Left colon (tissue), 2 donors: ENCODE results near the gene ADAR. TPM values are rescaled to one million over a fixed set of nuclear protein-coding genes. Genes with fewer than 3 reads are reported as not detected.
"Not testable (repeated sequence)": the region's sequence is repeated elsewhere in the genome, so short reads cannot be mapped to it uniquely, and the experiment has no call there.

Experiments
- ATAC-seq: fragments of 200-7000 bp; cut with Tn5 transposase; one replicate; pipeline ENCODE4 v1.9.1; 2020; ENCODE audit warnings: mild to moderate bottlenecking, moderate library complexity
- DNase-seq, 2 donors: peaks; one replicate each; pipeline ENCODE4 v3.0.0-alpha.2; 2020
- intact Hi-C, 2 donors: fragments of 100-400 bp; cut with DNase I in 1 of 2; cut with micrococcal nuclease in 1 of 2; formaldehyde crosslinking; loops; one replicate each; pipeline versions ENCODE4 v1.11.2 to v1.14.0; 2022; cut with DNase I, micrococcal nuclease
- long read RNA-seq: library from polyadenylated mRNA; unstranded; transcript quantifications from one replicate; pipeline ENCODE4 v2.0.0, GENCODE V29; 2021
- total RNA-seq, 2 donors: library from RNA; stranded (reverse); fragmentation: NEBNext Ultra II Directional; extraction: Animal tissue kit (Norgen Biotek cat#: 25700); gene quantifications; one replicate each; pipeline ENCODE4 v1.2.1, GENCODE V29; 2021
- donor health status: DM: no; HTN: no; CAD: no.
- donor health status: DM: yes; HTN: yes; CAD: no.

The ADAR gene
- total RNA-seq: 100 to 1,000 TPM; 119 to 138 TPM
- long read RNA-seq, partial matches to known transcripts: 10 of 17 reads
- long read RNA-seq, other reads (novel, unspliced or antisense): 7 of 17 reads

- ATAC-seq: peak; percentile 94
- intact Hi-C loops: no loop called here
- peak; percentile 86 to 96 for DNase-seq
Measured at GRCh38 chr1:154607609-154608396, at the start of gene ADAR. TSS of gene ADAR (minus strand) at chr1:154608186. CDS start at chr1:154608006, 180 bp downstream.

GRCh38 chr1:154657556-154657955, 49.6 kb upstream of the ADAR start:
- intact Hi-C loops: no loop called here

DNA sequence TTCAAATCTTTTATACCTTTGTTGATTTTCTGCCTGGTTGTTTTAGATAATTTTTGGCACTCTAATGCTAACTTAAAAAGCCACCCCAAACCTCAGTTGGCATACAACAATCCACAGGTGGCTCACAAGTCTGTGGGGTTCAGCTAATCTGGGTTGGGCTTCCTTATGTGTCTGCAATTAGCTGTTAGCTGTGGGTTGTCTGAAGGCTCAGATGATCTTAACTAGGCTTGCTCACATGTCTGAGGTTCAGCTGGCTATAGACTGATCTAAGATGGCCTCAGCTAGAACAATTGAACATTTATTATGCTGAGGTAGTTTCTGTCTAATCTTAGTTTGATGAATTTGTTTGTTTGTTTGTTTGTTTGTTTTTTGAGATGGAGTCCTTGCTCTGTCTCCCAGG, 44.9 kb upstream of the ADAR start:
- DNase-seq (no peak), ATAC-seq (no peak)
- intact Hi-C loops: no loop called here

More at GRCh38 chr1:154657556-154657955, 49.6 kb upstream of the ADAR start:
- DNase-seq: no peak
- no peak for ATAC-seq

GRCh38 chr1:154644724-154645123, 36.7 kb upstream of the ADAR start:
- intact Hi-C loops: not testable (repeated sequence)

DNA sequence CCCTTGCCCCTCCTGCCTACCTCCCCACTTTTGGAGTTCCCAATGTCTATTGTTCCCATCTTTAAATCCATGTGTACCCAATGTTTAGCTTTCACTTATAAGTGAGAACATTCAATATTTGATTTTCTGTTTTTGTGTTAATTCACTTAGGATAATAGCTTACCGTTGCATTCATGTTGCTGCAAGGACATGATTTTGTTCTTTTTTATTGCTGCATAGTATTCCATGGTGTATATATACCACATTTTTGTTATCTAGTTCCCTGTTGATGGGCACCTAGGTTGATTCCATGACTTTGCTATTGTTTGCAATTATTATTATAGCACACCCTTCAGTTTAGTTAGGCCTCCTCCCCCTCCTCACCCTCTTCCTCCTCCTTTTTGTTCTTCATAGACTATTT, 33.5 kb upstream of the ADAR start:
- DNase-seq: no peak
- intact Hi-C loops: no loop called here
- ATAC-seq: no peak

More at GRCh38 chr1:154644724-154645123, 36.7 kb upstream of the ADAR start:
- not testable (repeated sequence) for ATAC-seq, DNase-seq

DNA sequence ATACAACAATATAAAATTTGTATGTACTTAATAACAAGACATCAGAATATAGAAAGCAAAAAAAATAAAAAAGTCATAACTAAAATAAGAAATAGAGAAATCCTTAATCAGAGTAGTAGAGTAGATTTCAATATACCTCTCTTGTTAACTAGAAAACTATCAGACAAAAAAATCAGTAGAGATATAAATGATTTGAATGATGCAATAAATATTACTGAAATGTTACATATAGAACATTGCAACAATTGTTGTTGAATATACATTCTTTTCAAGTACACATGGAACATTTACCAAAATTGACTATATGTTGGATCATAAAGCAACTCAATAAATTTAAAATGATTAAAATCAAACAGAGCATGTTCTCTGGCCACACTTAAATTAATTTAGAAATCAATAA, 31.9 kb upstream of the ADAR start:
- no peak for DNase-seq
- ATAC-seq: no peak
- intact Hi-C loops: no loop called here

DNA sequence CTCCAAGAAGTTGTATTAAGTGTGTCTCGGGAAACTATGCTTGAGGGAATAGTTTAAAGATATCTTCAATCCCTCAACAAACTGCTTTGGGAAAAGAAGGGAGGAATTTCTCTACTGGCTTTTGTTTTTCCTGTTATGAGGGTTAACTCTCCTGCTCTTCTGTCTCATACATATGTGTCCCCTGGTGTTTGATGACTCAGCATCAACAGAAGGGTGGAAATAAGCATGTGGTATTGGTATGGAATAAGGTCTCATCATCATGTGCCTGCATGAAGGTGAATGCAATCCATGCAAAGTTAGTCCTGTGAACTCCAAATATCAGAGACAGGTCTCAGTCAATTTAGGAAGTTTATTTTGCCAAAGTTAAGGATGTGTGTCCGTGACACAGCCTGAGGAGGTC, 27.2 kb upstream of the ADAR start:
- ATAC-seq (no peak), DNase-seq (no peak)
- intact Hi-C loops: no loop called here

GRCh38 chr1:154629675-154630073, 21.7 kb upstream of the ADAR start:
- intact Hi-C loops: no loop called here
- no peak for DNase-seq
- ATAC-seq: no peak

GRCh38 chr1:154629061-154629674, 21.2 kb upstream of the ADAR start:
- intact Hi-C loops: no loop called here
- no peak for DNase-seq
- no peak for ATAC-seq

DNA sequence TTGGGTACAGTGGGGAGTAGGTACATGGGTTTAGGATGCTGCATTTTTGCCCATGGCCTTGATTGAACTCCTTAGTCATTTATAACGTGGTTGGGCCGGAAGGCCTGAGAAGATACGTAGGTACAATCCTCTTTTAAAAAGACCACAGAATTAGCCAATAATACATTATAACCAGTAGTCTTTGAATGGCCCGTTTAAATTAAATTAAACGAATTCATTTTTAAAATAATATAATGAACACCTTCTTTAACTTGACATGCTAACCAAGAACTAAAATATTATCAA, 20.1 kb upstream of the ADAR start:
- ATAC-seq: peak; percentile 20
- intact Hi-C loops: no loop called here

DNA sequence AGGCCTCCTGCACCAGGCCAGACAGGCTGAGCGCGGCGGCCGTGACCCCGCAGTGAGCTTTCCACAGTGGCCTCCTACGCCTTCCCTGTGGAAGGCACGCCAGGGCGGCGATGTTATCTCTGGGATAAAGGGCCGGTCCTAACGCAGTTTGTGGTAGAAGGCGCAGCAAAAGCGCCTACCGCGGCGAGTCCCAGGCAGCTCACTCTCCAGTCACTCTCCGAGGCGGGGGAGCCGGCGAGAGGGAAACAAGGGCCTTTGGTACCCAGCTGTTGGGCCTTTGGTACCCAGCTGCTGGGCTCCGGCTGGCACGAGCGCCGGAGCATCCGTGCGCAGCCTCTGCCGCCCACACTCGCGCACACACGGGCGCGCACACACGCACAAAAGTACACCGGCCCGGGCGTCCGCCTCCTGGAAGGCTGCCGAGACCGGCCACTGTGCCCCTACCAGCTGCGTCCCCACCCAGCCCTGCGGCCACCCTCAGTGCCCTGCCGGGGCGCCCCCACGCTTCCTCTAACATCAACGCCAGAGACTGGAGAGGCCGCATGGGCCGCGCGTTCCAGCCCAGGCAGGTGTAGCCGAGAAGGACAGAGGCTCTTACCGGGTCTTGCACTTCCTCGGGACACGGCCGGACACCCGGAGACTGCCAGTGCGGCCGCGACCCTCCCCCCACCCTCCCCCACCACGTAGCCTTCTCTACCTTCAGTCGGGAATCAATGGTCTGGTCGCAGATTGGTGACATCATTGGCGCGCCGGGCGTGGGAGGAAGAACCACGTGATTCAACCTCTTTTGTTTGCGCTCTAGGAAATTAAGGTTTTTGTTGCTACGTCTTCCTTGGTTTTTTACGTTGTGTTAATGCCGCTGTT, 19.5 kb upstream of the ADAR start:
- intact Hi-C loops: no loop called here
- peak; percentile 90 for ATAC-seq

More for the DNA sequence above, 20.1 kb upstream of the ADAR start:
- DNase-seq: no peak

GRCh38 chr1:154626456-154627256, 18.7 kb upstream of the ADAR start:
- intact Hi-C loops: no loop called here
- ATAC-seq (peak; percentile 15), DNase-seq (peak in 1 of 2 donors; percentile 9)

More for the DNA sequence above, 19.5 kb upstream of the ADAR start:
- DNase-seq: peak; percentile 91 to 96

GRCh38 chr1:154624746-154625643, 17.0 kb upstream of the ADAR start:
- intact Hi-C loops: no loop called here
- DNase-seq (no peak), ATAC-seq (no peak)

GRCh38 chr1:154623358-154623757, 15.4 kb upstream of the ADAR start:
- intact Hi-C loops: no loop called here
- DNase-seq (no peak), ATAC-seq (peak; percentile 28)

DNA sequence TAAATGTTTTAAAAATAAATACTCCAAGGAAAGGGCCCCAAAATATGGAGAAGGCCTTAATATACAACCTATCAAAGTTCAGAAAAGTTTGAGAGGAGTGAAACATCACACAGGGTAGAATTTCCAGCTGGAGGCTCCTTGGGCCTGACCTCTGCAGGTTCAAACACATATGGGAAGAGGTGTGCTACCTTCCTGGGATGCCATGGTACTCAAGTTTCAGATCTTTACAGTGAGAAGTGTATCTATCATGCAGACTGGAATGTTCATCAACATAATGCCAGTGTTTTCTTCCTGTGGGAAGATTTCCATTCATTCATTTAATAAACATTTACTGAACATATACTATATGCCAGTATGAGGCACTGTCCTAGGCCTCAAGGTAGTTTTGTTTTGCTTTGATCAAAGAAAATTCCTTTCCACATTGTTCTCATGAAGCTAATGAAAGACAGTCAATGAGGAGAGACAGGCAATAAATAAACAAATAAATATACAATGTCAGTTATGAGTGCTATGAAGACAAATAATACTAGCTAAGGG, 14.6 kb upstream of the ADAR start:
- DNase-seq: no peak
- no peak for ATAC-seq
- intact Hi-C loops: no loop called here

DNA sequence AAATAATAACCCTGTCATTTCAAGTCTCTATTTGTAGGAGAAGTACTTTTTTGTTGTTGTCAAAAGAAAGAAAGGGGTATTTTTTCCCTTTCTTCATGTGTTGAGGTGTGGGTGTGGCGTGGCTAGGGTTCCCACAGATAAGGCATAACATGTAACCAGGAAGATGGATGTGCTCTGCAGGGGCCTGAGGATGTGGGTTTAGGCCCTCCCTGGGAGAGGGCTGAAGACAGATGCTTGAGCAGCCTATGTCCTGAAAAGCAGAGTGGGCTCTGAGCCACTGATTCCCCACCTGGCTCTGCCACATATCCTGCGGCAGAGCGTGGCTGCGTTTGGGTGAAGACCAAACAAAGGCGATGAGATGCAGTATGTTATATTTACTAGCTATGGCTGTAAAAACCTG, 13.9 kb upstream of the ADAR start:
- intact Hi-C loops: no loop called here
- no peak for ATAC-seq
- DNase-seq: no peak

DNA sequence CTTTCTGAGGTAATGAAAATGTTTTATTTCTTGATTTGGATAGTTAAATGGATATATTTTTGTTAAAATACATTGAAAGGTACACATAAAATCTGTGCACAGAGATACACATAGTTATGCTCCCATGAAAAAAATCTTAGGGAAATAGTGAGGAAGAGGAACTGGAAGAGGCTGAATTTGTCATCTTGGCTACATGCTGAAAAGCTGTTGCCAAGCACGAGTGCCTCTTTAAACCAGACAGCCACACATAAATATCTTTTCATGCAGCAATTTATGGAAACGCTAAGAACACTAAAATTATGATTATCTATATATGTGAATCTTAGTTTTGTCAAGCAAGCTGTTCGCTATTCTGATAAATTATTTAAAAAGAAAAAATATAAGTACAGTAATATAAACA, 12.8 kb upstream of the ADAR start:
- DNase-seq (no peak), ATAC-seq (no peak)
- intact Hi-C loops: no loop called here
